GM08714 (cell line): Measurements from ENCODE around the gene C22orf31.
"Not testable (repeated sequence)": the region's sequence is repeated elsewhere in the genome, so short reads cannot be mapped to it uniquely, and the experiment has no call there.

ENCODE experiments used
- H3K4me3 ChIP-seq: fragments of 200-500 bp; sonication (Bioruptor generic); 2 replicates; pipeline ENCODE4 v1.5.1; 2014; ENCODE audit warnings: mild to moderate bottlenecking, low read length, inconsistent platforms
- ZNF274 ChIP-seq: IDR thresholded peaks from 2 replicates; pipeline ENCODE4 v1.6.1; 2012; ENCODE audit warnings: mild to moderate bottlenecking, low read depth, low read length

C22orf31 gene

DNA sequence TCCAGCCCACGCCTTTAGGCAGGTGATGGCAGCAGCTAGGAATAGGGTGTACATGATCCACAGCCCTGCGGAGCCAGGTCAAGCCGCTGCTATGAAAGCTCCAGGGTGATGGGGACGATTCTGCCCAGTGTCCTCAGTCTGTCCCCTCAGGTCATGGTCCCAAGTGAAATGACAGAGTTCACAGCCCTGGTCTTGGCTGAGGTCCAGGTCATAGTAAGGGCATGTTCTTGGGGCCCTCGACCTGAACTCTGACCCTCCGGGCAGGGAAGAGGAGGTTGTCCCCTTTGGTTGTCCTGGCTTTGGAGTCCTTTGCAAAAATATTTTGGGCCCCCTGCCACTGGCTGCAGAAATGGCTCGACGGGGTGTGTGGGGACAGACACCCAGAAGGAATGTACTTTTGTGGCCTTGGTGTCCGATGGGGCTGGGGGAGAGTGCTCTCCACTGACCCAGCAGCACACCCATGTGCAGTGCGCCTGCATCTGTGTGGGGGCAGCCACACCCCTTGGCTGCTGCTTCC, 7.3 kb downstream of the C22orf31 start:
- no peak overlapping the region for H3K4me3 ChIP-seq
- TF ChIP-seq ZNF274: no peak

DNA sequence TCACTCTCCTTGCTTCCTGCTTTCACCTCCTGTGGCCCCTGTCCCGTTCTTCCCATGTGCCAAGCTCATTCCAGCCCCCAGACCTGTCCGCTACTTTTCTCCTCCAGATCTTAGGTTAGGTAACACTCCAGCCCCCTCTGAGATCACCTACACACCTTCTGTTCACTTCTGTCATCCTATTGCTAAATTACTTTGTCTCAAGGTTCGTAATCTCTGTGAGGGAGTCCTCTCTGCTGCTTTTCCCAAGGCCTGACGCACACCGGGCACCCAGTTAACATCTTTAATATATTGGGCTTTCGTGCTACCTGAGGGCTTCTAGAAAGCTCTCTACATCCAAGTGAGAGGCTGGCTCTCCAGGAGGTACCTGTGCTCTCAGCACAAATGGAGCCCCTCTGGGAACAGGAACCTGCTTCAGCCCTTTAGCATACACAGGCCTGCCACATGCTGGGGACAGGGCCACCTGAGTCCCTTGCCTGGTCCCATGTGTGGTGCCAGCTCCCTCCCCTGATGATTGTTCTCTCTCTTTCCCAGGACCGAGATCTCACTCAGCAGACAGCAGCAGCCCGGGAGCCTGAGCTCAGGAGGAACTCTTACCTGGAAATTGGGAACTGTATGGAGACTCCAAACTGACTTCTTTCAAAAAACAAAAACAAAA, 8.5 kb downstream of the C22orf31 start:
- H3K4me3 ChIP-seq: no peak overlapping the region
- no peak for TF ChIP-seq ZNF274

DNA sequence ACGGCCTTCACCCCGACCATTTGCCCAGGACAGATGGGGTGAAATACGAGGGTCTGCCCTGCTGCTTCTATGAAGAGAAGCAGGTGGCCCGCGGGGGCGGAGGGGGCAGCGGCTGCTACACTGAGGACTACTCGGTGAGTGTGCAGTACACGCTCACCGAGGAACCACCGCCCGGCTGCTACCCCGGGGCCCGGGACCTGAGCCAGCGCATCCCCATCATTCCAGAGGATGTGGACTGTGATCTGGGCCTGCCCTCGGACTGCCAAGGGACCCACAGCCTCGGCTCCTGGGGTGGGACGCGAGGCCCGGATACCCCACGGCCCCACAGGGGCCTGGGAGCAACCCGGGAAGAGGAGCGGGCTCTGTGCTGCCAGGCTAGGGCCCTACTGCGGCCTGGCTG, 11.2 kb downstream of the C22orf31 start:
- no peak overlapping the region for H3K4me3 ChIP-seq
- TF ChIP-seq ZNF274: no peak

DNA sequence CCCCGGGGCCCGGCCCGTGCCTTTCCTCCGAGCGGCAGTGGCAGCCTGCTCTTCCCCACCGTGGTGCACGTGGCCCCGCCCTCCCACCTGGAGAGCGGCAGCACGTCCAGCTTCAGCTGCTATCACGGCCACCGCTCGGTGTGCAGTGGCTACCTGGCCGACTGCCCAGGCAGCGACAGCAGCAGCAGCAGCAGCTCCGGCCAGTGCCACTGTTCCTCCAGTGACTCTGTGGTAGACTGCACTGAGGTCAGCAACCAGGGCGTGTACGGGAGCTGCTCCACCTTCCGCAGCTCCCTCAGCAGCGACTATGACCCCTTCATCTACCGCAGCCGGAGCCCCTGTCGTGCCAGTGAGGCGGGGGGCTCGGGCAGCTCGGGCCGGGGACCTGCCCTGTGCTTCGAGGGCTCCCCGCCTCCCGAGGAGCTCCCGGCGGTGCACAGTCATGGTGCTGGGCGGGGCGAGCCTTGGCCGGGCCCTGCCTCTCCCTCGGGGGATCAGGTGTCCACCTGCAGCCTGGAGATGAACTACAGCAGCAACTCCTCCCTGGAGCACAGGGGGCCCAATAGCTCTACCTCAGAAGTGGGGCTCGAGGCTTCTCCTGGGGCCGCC, 11.9 kb downstream of the C22orf31 start:
- no peak overlapping the region for H3K4me3 ChIP-seq
- no peak for TF ChIP-seq ZNF274

DNA sequence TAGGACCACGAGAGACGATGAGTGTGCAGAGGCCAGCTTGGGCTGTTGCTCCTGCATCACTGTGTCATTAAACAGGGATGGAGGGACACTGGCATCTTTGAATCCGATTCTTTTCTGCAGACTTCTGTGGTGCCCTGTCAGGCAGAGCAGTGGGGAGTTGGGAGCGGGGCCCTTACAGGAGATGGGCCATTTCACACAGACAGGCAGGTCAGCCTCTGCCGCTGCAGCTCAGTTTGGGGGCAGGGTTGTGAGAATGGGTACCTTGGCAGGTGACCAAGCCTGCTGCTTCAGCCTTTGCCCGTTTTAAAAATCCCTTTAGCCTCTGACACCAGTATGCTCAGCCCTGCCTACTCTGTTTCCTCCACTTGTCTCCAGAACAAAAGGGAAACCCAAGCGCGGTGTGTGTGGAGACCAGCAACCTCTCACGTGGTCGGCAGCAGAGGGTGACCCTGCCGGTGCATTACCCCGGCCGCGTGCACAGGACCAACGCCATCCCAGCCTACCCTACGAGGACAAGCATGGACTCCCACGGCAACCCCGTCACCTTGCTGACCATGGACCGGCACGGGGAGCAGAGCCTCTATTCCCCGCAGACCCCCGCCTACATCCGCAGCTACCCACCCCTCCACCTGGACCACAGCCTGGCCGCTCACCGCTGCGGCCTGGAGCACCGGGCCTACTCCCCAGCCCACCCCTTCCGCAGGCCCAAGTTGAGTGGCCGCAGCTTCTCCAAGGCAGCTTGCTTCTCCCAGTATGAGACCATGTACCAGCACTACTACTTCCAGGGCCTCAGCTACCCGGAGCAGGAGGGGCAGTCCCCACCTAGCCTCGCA, 12.6 kb downstream of the C22orf31 start:
- TF ChIP-seq ZNF274: no peak
- no peak overlapping the region for H3K4me3 ChIP-seq

DNA sequence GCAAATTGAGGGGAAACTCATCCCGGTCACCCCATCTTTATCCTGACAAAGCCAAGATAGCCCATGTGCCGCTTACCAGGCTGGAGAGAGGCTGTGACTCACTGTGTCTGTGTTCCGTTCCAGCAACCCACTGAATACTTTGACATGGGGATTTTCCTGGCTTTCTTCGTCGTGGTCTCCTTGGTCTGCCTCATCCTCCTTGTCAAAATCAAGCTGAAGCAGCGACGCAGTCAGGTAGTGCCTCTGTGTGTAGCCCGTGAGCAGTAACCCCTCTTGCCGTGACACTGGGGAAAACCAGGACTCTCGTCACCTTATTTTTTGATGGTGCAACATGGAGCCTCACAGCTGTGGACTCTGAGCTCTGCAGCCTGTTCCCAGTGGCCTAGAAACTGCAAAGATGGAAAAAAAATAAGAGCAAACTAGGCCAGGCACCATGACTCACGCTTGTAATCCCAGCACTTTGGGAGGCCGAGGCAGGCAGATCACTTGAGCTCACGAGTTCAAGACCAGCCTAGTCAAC, 16.9 kb downstream of the C22orf31 start:
- TF ChIP-seq ZNF274: no peak
- H3K4me3 ChIP-seq: no peak overlapping the region

DNA sequence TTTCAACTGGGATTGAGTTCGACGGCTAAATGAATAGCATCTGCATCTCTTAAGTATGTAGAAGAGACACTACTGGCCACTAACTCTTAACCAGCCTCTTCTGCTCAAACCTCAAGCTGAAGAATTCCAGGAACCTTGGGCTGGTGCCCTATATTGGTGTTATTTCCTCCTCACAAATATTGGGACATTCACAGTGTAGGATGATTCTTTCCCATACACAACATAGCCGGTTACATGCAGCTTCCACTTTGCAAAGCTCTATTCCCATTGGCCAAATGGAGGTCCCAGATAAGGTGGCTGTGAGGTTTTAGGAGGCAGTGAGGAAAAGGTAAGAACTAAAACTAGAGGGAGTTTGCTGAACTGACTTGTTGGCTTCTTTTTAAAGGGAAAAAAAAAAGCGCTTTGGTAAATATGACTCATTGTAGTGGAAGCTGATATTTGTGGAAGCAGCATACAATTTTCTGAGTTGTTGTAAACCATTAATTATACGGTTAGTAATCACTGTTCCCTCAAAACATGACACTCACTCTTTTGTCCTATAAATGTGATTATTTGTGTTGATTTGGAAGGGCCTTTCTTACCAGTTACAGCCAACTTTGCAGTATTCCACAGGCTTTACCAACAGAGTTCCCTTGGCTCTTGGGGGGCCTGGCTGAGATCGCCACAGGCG, 17.6 kb downstream of the C22orf31 start:
- H3K4me3 ChIP-seq: no peak overlapping the region
- TF ChIP-seq ZNF274: no peak

DNA sequence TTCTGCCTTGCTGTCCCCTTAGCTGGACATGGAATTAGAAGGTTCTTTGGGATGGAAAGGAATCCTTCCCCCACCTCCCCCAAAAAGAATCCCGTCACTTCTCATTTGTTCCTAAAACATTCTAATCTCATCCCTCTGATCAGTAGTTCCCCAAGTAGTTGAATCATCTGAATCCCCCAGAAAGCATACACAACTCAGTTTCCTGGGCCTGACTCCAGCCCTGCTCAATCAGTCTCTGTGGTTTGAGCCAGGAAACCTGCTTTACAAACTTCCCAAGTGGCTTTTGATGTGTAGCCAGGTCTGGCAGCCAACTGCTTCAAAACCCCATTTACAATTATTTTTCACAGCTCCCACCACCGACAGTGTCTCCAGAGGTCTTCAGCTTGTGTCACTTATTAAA, 20.2 kb downstream of the C22orf31 start:
- H3K4me3 ChIP-seq: no peak overlapping the region
- TF ChIP-seq ZNF274: no peak

DNA sequence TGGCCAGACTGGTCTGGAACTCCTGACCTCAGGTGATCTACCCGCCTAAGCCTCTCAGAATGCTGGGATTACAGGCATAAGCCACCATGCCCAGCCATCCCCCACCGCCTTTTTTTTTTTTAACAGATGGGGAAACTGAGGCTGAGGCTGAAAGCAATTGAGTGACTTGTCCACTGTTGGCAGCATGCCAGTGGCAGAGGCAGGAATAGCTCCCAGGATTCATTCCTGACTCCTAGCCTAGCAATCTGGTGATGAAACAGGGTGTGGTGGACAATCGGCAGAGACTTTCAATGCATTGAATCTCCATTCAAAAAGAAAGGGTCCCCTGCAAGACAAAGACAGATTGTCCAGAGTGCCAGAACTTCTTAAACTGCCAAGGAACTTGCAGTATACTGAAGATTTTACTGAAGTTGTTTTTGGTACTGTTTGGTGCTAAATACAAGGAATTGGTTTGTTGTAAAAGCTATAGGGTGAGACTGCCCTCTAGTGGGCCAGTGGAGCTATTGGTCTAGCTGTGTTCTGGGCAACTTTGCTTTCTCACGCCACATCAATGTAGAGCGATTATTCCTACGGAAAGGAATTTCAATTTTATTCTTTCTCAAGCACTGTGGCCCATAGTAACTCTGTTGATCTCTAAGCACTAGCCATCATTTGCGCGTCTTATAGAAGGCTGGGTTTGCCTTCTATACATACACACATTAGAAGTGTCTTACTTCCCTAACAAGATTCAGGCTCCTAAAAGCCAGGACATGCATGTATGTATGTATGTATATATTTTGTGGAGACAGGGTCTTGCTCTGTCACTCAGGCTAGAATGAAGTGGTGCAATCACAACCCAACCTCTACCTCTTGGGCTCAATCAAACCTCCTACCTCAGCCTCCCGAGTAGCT, 21.0 kb downstream of the C22orf31 start:
- no peak overlapping the region for H3K4me3 ChIP-seq
- no peak for TF ChIP-seq ZNF274

DNA sequence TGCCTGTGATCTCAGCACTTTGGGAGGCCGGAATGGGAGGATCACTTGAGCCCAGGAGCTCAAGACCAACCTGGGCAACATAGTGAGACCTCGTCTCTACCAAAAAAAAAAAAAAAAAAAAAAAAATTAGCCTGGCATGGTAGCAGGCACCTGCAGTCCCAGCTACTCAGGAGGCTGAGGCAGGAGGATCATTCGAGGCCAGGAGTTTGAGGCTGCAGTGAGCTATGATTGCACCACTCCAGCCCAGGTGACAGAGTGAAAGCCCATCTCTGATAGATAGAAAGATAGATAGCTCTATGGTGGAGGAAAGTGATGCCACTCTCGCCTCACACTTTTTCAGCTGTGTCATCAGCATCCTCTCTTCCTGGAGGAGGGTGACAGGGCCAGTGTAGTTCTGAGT, 21.9 kb downstream of the C22orf31 start:
- not testable (repeated sequence) for H3K4me3 ChIP-seq

DNA sequence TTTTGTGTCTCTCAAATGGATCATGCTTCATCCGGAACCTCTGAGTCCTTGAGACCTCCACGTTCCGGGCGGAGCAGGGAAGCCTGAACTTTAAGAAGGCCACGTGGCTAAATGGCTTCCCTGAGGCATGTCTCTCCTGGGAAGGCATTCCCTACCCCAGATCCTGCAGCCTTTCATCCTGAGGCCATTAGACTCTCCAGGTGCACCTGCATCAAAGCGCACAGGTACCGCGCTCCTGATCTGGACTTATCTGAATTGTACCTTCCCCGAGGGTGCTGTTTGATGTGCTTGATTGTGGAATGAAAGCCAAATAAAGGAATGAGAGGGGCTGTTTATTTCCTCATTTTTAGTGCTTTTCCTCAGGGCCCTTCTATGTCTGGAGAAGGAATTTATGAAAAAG, 22.5 kb downstream of the C22orf31 start:
- no peak overlapping the region for H3K4me3 ChIP-seq
- no peak for TF ChIP-seq ZNF274

DNA sequence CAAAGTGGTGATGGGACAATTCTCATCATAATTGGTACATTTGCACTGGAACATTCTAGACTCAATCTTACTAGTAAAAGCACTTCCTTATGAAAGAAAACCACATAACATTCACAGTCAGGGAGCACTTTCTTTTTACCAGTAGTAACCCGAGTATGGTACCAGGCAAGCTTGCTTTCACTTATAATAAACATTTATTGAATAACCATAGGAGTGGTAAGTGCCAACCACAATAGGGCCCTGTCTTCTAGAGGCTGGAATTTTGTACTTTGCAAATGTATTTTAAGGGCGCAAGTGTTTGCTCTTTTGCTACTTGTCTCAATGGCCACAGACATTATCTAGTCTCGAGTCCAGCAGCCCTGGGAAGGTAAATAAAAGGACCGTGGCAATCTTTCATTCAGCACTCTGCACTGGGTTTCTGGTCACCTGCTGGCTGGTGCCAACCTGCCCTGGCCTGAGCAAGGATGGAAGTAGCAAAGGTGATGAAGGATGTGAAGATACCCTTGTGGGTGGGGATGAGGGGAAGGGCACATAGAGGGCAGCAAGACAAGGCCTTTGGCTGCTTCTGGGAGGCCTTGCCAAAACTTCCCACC, 24.2 kb downstream of the C22orf31 start:
- H3K4me3 ChIP-seq: no peak overlapping the region
- no peak for TF ChIP-seq ZNF274

DNA sequence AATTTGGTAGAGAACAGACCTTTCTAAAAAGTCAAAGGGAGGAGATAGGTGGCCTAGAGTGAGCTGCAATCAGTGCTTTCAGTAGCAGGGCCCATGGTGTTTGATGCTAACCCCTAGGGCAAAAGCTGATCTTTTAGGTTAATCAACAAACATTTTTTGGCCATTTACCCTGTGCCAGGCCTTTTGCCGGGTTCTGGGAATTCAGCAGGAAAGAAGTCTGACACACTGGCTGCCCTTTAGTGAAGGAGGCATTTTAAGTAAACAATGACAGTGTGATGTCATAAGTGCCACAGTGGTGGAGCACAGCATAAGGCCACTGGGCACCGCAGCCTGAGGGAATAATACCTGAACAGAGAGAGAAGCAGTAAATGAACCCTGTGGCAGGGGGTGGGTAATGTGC, 29.0 kb downstream of the C22orf31 start:
- TF ChIP-seq ZNF274: no peak
- no peak overlapping the region for H3K4me3 ChIP-seq
